Activated naive CD8-positive, alpha-beta T cell treated with anti-CD3 and anti-CD28 coated beads, Interleukin-2, amount 50 U/mL, for 16 hours (primary cell): Measurements from ENCODE around the gene THOC5.
"Not testable (repeated sequence)": the region's sequence is repeated elsewhere in the genome, so short reads cannot be mapped to it uniquely, and the experiment has no call there.

Experiments
- DNase-seq: peaks from one replicate; pipeline ENCODE4 v3.0.0-alpha.2; 2020; ENCODE audit warnings: low read depth, low spot score

The THOC5 gene

DNA sequence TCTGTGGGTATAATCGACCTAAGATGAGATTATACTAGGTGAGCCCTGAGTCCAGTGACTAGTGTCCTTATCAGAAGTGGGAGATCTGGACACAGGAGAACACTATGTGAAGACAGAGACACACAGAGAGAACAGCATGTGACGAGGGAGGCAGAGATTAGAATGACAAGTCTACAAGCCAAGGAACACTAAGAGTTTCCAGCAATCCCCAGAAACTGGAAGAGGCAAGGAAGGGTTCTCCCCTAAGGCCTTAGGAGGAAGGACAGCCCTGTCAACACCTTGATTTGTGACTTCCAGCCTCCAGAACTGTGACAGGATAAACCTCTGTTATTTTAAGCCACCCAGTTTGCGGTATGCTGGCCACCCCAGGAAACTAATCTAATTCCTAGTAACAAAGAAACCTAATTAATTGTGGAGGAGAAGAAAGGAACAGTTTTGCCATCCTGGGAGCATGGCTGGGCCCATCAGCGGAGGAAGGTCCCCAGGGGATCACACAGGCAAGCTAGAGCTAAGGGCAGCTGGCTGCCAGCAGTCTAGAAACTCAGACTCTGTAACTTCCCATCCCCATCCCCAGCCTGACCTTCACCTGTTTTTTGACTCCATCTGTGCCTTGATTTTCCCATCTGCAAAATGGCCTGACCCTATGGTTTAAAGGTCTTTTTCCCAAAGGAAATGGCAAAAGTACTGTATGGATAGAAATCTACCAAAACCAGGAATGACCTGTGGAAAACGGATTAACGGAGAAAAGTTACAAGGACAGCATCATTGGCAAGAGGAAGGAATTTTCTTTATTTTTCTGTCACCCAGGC, 10.3 kb upstream of the THOC5 start:
- DNase-seq = no peak

DNA sequence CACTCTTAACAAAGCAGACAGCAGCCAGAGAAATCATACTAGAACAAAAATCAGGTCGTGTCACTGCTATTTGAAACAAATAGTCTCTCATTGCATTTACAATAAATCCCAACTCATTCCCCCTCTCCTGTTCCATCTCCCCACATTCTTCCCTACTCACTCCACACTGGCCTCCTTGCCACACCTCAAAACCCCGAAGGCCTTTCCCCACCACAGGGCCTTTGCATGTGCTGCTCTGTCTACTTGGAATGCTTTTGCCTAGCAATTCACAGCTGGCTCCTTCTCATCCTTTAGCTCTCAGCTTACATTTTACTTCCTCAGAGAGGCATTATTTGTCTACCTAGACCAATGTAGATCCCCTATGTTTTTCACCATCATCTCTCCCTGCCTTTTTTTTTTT, 6.3 kb upstream of the THOC5 start:
- no peak for DNase-seq

DNA sequence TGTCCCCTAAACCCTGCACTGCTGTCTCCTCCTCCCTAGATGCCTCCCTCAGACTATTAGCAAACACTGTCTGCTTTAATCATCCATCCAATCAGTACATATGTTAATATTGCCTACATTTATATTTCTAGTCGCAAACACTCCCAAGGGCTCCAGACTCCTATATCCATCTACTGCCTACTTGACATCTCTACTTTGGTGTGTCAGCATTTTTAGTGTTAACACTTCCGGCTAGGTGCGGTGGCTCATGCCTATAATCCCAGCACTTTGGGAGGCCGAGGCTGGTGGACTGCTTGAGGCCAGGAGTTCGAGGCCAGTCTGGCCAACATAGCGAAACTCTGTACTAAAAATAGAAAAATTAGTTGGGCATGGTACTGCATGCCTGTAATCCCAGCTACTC, 5.5 kb upstream of the THOC5 start:
- DNase-seq = no peak

DNA sequence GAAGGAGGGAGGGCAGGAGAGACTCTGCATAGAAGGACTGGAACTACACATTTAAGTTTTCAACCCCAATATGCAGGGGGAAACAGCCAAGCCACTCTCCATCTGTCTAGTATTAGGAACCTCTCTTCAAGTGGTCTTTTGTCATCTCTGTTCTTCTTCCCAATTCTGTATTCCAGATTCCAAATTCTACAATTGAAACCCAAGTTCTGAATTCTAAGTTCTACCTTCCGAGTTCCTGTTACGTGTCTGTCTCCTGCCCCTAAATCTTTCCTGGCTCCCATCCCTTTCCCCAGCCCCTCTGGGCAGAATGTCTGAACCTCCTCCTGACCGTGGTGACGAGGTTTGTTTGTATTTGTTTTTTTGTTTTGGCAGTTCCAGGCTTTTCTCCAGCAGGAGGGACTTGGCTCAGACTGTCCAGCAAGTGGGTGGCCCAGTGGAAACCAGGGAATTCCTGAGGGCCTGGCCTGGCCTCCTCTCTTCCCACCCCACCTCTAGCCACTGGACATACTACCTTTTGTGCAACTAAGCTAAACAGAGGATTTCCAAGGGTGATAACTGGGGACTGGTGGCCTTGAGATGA, 1.6 kb upstream of the THOC5 start:
- no peak for DNase-seq

DNA sequence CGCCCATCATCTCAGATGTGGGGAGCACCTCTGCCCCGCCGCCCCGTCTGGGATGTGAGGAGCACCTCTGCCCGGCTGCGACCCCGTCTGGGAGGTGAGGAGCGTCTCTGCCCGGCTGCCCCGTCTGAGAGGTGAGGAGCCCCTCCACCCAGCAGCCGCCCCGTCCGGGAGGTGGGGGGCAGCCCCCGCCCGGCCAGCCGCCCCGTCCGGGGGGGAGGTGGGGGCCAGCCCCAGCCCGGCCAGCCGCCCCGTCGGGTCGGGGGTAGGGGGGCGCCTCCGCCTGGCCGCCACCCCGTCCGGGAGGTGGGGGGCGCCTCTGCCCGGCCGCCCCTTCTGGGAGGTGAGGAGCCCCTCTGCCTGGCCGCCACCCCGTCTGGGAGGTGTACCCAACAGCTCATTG, 1.2 kb downstream of the THOC5 start:
- DNase-seq = not testable (repeated sequence)

DNA sequence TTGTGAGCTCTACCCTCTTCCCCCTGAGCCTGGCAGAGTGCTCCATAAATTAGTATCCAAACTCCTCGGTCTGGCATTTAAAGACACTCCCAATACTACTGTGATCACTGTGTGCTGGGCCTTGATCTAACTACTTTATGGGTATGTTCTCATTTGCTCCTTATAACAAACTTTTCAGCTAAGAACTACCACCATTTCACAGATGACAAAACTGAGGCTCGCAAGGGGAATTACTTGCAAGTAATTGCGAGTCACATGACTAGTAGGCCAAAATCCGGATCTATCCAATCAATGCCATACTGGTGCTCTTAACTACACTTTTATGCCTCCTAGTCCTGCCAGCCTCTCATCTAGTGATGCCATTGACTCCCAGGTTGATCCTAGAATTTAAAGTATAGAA, 3.6 kb downstream of the THOC5 start:
- DNase-seq = no peak

DNA sequence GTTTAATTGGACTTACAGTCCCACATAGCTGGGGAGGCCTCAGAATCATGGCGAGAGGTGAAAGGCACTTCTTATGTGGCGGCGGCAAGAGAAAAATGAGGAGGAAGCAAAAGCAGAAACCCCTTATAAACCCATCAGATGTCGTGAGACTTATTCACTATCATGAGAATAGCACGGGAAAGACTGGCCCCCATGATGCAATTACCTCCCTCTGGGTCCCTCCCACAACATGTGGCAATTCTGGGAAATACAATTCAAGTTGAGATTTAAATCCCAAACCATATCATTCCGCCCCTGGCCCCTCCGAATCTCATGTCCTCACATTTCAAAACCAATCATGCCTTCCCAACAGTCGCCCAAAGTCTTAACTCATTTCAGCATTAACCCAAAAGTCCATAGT, 8.5 kb downstream of the THOC5 start:
- DNase-seq = not testable (repeated sequence)

DNA sequence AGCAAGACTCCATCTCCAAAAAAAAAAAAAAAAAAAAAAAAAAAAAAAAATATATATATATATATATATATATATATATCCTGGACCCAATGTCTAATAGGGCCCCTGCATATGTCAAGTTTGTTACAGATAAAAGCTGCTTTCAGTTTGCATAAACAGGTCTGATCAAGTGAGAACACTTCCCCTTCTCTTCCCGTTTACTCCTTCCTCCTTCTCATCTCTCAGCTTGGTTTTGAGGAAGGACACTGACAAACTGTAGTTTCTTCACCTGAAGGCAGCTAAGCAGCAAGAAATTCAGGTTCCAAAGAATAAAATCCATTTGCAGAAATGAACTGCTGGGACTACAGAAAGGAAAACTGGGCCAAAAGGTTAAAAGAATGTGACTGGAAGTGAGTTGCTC, 11.7 kb downstream of the THOC5 start:
- no peak for DNase-seq

DNA sequence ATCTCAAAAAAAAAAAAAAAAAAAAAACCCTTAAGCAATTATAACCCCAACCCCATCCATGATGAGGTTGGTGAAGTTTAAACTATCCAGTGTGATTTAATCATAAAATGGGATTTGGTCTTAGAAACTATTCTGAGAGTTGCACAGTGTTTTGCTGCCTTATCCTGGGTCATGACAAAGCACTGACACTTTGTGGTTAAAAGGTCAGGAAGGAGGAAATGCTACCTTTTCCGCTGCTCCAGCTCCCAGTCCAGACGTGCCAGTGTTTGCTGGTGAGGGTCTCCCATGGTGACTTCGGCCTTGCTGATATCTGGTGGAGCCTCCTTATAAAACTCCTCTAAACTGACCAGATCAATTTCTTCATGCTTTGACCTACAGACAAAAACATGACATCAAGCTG, 14.5 kb downstream of the THOC5 start:
- DNase-seq = no peak

DNA sequence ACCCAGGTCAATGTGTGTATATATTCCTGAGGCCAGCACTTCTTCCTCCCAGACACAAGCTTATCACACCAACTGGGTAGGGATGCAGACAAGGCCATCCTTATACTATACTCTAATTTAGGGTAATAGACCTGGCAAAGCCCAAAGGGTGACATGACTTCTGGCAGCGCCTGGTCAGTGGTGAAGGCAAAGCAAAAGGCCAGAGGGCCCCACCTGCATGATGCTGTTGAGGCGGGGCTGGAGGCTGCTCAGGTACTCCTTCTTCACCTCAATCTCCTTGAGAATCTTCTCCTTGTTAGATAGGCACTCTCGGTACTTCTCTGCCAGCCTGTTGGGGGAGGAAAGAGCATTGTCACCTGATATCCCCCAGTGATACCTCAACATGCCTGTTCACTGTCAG, 17.1 kb downstream of the THOC5 start:
- DNase-seq = no peak

DNA sequence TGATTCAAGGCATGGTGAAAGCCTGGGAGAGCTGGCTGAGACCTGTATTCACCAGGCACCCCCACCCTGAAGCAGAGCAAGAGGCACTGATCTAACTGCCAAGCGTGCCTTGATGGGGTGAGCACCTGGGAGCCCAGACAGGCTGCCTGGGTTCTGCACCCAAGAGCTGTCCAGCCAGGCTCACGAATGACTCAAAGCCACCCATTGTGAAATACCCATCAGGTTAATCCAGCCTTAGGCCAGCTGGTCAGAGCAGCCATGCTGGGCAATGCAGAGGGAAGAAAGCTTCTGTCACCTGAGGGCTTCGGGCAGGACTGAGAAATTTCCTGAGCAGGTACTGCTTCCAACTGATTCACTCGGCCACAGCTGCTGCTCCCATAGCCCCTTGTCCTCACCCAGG, 22.1 kb downstream of the THOC5 start:
- DNase-seq = no peak

DNA sequence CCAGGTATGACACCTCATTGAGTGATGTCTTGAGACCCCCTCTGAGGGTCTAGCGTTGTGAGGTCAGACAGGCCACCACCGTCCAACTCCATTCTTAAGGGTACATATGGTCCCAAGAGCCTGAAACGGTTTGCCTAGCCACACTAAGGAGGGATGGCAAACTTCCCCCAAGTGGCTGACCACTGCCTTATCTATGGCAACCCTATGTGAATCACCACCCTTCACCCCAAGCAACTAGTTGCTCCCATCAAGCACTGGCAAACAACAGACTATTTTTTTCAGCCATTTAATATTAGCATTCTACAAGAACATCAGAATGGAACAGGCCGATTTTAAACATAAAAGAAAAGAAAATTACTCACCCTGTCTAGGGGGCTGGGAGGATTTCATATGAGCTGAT, 22.8 kb downstream of the THOC5 start:
- no peak for DNase-seq

DNA sequence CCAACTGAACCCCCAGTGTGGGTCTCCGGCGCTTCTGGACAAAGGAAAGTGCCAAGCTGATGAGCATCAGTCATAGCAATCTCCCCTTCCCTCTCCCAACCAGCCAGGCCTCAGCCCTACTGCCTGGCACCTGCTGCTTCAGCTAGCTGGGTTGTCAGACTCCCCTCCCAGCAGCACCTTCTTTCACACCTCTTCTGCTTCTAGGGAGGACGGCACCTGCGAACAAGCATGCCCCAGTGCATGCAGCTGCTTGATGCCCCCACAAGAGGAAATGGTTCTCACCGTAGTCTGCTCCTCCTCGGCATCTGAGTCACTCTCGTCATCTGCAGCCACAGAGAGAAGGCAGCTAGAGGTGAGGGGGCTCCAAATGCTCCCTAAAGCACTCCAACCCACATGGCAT, 25.4 kb downstream of the THOC5 start:
- DNase-seq = no peak

DNA sequence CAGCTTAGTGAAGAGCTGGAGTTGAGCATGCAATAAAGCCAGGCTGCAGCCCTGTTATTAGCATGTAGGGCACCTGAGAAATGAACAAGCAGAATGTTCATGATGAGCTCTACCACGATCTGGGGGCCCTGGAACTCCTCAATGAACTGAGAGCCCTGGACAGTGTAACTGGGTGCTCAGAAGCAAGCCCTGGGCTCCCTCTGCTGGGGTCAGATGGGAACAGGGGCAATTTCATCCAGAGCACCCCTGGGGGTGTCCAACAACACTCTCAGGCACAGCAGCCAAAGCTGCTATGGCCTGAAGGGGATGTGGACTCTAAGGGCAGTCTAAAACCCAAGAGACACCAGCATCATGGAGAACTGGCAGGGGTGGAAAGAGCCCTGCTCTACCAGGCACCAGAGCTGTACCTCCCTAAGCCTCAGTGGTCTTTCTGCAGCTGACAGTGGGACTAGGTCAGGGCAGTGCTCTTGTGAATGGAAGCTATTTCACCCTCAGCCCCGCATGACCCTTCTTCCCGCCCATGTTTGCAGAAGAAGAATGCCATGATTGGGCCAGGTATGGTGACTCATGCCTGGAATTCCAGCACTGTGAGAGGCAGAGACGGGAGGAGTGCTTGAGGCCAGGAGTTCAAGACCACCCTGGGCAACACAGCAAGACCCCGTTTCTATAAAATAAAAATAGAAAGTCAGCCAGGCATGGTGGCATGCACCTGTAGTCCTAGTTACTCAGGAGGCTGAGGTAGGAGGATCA, 28.9 kb downstream of the THOC5 start:
- DNase-seq = no peak

DNA sequence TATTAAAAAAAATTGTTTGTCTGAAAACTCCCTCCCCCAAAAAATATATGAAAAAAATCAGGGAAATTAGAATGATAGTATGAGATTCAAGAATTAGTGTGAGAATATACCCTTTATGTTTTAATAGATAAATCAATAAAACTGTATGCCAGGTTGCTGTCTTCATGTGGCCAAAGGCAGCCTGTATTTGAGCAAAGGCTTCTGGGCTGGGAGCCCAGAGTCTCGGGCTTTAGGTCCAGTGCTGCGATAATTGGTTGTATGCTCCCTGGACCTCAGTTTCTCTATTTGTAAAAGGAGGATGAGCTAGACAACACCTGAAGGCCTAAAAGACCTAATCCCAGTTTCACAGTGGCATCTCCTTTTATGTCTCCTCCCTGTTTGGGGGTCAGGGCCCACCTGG, 29.8 kb downstream of the THOC5 start:
- DNase-seq = no peak

DNA sequence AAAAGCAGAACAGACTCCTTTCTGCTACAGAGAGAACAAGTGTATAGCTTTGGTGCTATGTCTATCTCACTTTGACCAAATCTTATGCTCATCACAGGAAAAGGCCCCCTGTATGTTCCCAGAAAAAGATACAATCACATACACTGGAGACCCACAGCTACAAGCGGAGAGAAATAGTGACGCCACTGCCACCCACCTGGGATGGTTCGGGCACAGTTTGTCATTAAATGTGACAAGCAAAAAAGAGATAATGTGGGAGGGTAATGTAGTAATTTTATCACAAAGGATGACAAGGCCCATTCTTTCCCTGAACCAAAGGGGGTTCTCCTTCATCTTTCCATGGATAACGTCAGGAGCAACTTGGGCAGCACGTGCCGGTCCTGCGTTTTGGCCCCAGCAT, 32.0 kb downstream of the THOC5 start:
- DNase-seq = no peak

DNA sequence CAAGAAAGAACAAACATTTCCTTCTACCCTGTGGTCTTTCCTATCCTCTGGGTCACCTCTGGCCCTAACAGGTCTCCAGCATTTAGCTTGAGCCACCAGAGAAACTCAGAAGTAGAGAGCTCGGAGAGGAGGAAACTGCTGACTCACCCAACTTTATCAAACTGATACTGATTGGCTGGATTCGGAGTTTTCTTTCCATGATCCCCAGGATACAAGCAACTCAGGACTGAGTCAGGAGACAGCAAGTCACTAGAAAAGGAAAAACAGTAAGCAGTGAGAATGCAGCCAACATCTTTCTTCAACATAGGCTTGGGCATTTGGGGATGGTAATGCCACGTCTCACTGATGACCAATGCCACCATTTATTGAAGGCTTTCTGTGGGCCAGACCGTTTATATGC, 32.7 kb downstream of the THOC5 start:
- no peak for DNase-seq

DNA sequence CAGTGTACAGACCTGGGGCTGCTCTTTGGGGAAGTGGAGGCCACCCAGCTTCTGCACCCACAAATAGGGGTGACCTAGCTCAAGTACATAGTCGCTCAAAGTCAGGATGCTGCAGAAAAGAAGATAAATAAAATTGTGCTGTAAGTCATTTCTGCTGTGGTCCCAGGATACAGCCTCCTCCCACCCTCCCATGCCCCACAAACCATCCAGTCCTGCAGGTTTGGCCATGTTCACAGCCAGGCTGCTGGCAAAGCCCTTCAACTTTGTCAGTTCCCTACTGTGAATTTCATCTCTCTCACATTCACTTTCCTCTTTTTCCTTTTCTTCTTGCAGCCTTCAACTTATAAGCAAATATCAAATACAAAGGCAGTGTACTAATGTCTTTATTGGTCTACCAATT, 33.6 kb downstream of the THOC5 start:
- DNase-seq = no peak

DNA sequence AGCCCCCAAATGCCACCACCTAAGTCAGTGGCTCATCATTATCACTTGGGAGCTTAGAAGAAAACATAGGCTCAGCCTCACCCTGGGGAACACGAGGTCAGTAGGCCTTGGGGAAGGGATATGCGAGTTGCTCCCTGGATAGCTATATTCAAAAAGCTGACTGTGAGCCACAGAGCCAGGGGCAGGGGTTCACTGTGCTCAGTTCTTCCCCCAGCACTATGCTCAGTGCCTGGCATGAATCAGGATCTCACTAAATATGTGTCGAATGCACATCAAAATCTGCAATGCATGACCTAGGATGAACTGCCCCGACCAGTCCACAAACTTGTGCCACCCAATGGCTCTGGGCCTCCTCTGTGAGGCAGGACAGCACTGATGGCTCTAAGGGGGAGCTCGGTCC, 35.1 kb downstream of the THOC5 start:
- no peak for DNase-seq

DNA sequence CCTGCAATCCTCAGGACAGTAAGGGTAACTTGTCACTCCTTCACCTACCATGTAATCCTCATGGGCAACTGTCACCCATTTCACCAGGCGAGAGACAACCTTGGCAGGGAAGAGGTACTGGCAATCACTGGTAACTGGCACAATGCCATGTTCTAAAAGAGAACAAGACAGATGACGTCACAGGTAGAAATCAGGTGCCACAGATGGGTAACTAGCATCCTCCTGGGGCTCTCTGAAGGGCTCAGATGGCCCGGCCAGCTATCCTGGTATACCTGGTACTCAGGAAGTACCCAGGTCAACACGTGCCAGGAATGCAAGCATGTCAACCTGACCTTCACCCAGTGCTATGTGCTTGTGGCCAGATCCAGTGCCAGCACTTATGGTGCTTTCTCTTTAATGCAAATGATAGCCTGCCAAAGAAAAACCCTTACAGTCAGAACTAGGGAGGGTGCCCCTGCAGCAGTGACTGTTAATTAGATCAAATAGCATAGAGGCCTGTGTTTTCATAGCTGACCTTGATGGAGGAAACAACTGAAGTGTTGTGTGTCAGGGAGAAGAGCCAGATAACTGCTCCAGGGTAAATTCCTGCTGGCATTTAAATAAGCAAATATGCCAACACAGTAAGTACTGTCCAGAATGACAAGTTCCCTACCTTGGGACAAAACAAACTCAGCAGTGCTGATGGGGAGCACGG, 36.2 kb downstream of the THOC5 start:
- DNase-seq = no peak

DNA sequence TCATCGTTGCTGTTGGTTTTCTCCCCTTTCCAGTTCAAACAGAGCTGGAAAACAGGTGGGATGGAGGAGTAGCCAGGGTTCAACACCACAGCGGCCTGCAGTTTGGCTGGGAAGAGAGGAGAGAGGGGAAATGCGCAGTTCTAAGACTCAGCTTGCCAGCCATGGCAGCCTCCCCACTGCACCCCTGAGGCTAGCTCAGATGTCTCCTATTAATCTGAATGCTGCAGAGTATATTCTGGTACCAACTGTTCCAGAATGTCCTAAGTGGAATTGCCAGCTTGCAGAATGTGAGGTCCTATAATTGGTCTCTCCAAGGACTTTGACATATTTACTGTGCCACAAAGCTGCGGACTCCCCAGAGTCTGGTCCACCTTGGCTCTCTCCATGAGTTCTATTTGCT, 41.5 kb downstream of the THOC5 start:
- no peak for DNase-seq

DNA sequence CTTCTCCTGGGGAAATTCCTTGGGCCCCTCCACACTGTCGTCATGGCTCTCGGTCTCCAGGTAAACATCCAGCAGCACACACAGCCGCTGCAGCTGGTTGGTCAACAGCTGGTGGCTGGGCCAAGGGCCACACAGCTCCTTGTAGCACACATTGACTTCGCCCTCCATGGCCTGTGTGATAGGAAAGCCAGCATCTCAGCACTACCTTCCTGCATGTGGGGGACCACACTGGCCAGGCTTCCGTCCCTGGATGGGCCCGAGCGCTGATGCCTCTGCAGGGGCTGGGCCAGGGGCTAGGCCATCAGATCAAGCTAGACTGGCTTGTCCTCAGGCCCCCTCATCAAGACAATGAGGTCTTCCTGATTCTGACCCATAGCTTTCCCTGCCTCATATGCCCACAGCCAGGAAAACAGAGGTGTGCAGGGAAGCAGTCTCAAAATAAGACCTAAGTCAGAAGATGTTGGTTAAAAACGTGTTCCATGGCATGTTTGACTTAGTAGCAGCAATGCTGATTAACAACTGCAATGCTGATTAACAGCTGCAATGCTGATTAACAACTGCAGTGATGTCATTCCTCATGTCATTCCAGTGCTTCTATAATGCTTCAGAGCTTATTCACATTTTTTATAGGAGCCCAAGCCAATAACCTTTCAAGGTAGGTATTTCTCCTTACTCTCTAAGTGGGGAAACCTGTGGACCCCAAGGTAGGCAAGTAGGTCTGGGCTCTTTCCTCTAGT, 42.3 kb downstream of the THOC5 start:
- DNase-seq = no peak
